Panc1 (cell line): Measurements from ENCODE around the gene SMAP1. TPM values are rescaled to one million over a fixed set of nuclear protein-coding genes. Genes with fewer than 3 reads are reported as not detected.

ENCODE experiments used
- ATAC-seq: fragments of 200-7000 bp; cut with Tn5 transposase; 2 replicates; pipeline ENCODE4 v1.9.1; 2020; ENCODE audit warnings: mild to moderate bottlenecking, moderate library complexity
- BruUV-seq: library from RNA; stranded (reverse); fragments of 400-500 nt; replicated peaks from 2 replicates; lab custom pipeline; 2021; lab: Mats Ljungman, UMichigan
- CTCF ChIA-PET: fragments of 300-600 bp; sonication (Branson Sonifier 250); formaldehyde crosslinking; loops from one replicate; lab custom pipeline; 2022; ENCODE audit warnings: antibody characterized with exemption; lab: Charles Lee
- POLR2A ChIA-PET: fragments of 300-600 bp; sonication (Branson Sonifier 250); formaldehyde crosslinking; loops from one replicate; lab custom pipeline; 2022; ENCODE audit warnings: antibody characterized with exemption; lab: Charles Lee
- DNase-seq: peaks from one replicate; pipeline ENCODE4 v3.0.0-alpha.2; 2010; ENCODE audit warnings: low read depth, low spot score
- H3K27ac ChIP-seq: 2 replicates; pipeline ENCODE4 v1.5.1; 2011; ENCODE audit warnings: mild to moderate bottlenecking, low read length, inconsistent platforms
- H3K27me3 ChIP-seq: fragments of 200-500 bp; sonication (Bioruptor generic); 2 replicates; pipeline ENCODE4 v1.6.0; 2014; ENCODE audit warnings: low read length, inconsistent platforms; ENCODE audit not compliant: control insufficient read depth, insufficient read depth
- H3K36me3 ChIP-seq: fragments of 200-500 bp; sonication (Bioruptor generic); 2 replicates; pipeline ENCODE4 v1.5.1; 2014; ENCODE audit warnings: inconsistent platforms, mild to moderate bottlenecking, low read length, moderate library complexity; ENCODE audit not compliant: control insufficient read depth, insufficient read depth
- H3K4me1 ChIP-seq: 2 replicates; pipeline ENCODE4 v1.5.1; 2011; ENCODE audit warnings: inconsistent platforms, mild to moderate bottlenecking, low read length, moderate library complexity; ENCODE audit not compliant: control insufficient read depth, insufficient read depth
- H3K4me3 ChIP-seq, 2 experiments: 2 replicates each; pipeline ENCODE4 v1.5.1; 2011 to 2012; ENCODE audit warnings: low read depth in 2 of 2, low read length in 2 of 2, mild to moderate bottlenecking in 2 of 2, inconsistent platforms in 1 of 2, moderate library complexity in 1 of 2
- H3K9me3 ChIP-seq: fragments of 200-500 bp; sonication (Bioruptor generic); 2 replicates; pipeline ENCODE4 v1.5.1; 2014; ENCODE audit warnings: low read depth, mild to moderate bottlenecking, inconsistent platforms, low read length, moderate library complexity; ENCODE audit not compliant: control insufficient read depth, insufficient read depth
- CTCF ChIP-seq: fragments of 450-650 bp; IDR thresholded peaks from 2 replicates; pipeline ENCODE4 v1.5.1; 2017; ENCODE audit warnings: mild to moderate bottlenecking
- POLR2AphosphoS5 ChIP-seq: IDR thresholded peaks from 2 replicates; pipeline ENCODE4 v1.6.1; 2012; ENCODE audit warnings: mild to moderate bottlenecking, low read depth, low read length, moderate library complexity
- REST ChIP-seq, 2 experiments: IDR thresholded peaks; 2 replicates each; pipeline ENCODE4 v1.6.1; 2011 to 2012; ENCODE audit warnings: low read depth in 2 of 2, control low read depth in 1 of 2, low read length in 1 of 2, mild to moderate bottlenecking in 1 of 2, moderate library complexity in 1 of 2; ENCODE audit not compliant: insufficient read depth in 1 of 2
- SIN3A ChIP-seq: IDR thresholded peaks from 2 replicates; pipeline ENCODE4 v1.6.1; 2012; ENCODE audit warnings: low read depth, mild to moderate bottlenecking, low read length, moderate library complexity, borderline replicate concordance; ENCODE audit not compliant: insufficient read depth
- TCF7L2 ChIP-seq: IDR thresholded peaks from 2 replicates; pipeline ENCODE4 v1.6.1; 2011; ENCODE audit warnings: mild to moderate bottlenecking, low read depth, low read length, inconsistent platforms
- in situ Hi-C: cut with HindIII; loops from 2 replicates; pipeline ENCODE4 v1.10.0; 2016; ENCODE audit warnings: low sequenced_read_pairs, low pct_unique_long_range_greater_than_20kb
- intact Hi-C: fragments of 100-400 bp; cut with micrococcal nuclease; formaldehyde crosslinking; loops from one replicate; pipeline ENCODE4 v1.10.0; 2022; ENCODE audit not compliant: unreplicated experiment
- total RNA-seq: library from RNA; stranded (reverse); gene quantifications from one replicate; pipeline ENCODE4 v1.2.1, GENCODE V29; 2021; ENCODE audit not compliant: unreplicated experiment

Gene SMAP1
- total RNA-seq, 1 experiment from 2014 or later: 41.9 TPM

GRCh38 chr6:70849348-70850069 is 181.8 kb downstream of the SMAP1 start:
- in situ Hi-C loops (no loop called here), intact Hi-C loops (no loop called here)
- Histone ChIP-seq H3K27me3 (no peaks in the 10 kb centered on the region), H3K9me3 (peaks cover 10% of the 10 kb centered on the region; the same call in 1 of the 2 replicates), H3K27ac (no peak overlapping the region), H3K4me1 (no peaks in the 10 kb centered on the region), H3K36me3 (no peaks in the 10 kb centered on the region), H3K4me3 (no peak overlapping the region)
- no peak for TF ChIP-seq CTCF
- no peak for TF ChIP-seq SIN3A
- TF ChIP-seq TCF7L2: no peak
- no peak for TF ChIP-seq REST (IDR thresholded peaks at IDR 0.05; ENCODE audit: insufficient read depth in 1 of 2, low read depth in 2 of 2, low read length in 1 of 2)
- TF ChIP-seq POLR2AphosphoS5: no peak
- ChIA-PET CTCF (no interaction called here), POLR2A (no interaction called here)
- ATAC-seq (no peak), DNase-seq (no peak)
- BruUV-seq: no TSS peak

GRCh38 chr6:70852667-70853246 is 185.1 kb downstream of the SMAP1 start:
- DNase-seq: no peak
- no TSS peak for BruUV-seq
- ATAC-seq: no peak
- ChIA-PET CTCF (no interaction called here), POLR2A (no interaction called here)
- Histone ChIP-seq H3K36me3 (no peaks in the 10 kb centered on the region), H3K27me3 (no peaks in the 10 kb centered on the region), H3K9me3 (0 out of 2 replicates have a peak, but pooled peaks cover 4% of the 10 kb centered on the region), H3K4me3 (no peak overlapping the region), H3K4me1 (no peaks in the 10 kb centered on the region), H3K27ac (no peak overlapping the region)
- in situ Hi-C loops: no loop called here
- intact Hi-C loops: no loop called here
- TF ChIP-seq SIN3A (no peak), REST (IDR thresholded peaks at IDR 0.05; ENCODE audit: insufficient read depth in 1 of 2, low read depth in 2 of 2, low read length in 1 of 2) (no peak), TCF7L2 (no peak), POLR2AphosphoS5 (no peak), CTCF (no peak)
